A549 treated with Hydrocortisone at 1 μM for 4 hours (cell line): ENCODE results near the gene LEUTX. TPM values are rescaled to one million over a fixed set of nuclear protein-coding genes. Genes with fewer than 3 reads are reported as not detected.

ENCODE experiments used
- total RNA-seq: library from RNA; stranded (reverse); fragments of 200-300 nt; extraction: Qiagen RNA extraction; gene quantifications from 5 replicates; pipeline ENCODE4 v1.2.3, GENCODE V29; 2022

Gene LEUTX
- not detected in 5 replicates for total RNA-seq

GRCh38 chr19:39778763-39779162, at the start of gene LEUTX:
LEUTX (plus strand) TSS chr19:39778854; CDS start chr19:39778921, 67 bp downstream.

GRCh38 chr19:39737891-39738290, 40.8 kb upstream of the LEUTX start, which contains the start of gene CLC:
CLC (minus strand) TSS chr19:39738029; CDS start chr19:39737952, 77 bp downstream.

GRCh38 chr19:39833464-39834286, 55.0 kb downstream of the LEUTX start, which contains the start of gene DYRK1B:
DYRK1B (minus strand) TSS chr19:39834162; CDS start chr19:39831867, 2,295 bp downstream.

Other genes with a start within 250 kb of the LEUTX start
- gene EID2B, start 246.0 kb upstream of the LEUTX start, total RNA-seq, result 7.3 to 10.1 TPM (median 8.1 TPM) in 5 replicates
- 33.6 to 44.2 TPM (median 43.1 TPM) in 5 replicates for gene EID2, start 238.7 kb upstream of the LEUTX start, total RNA-seq
- gene LGALS13, start 176.3 kb upstream of the LEUTX start, total RNA-seq, result not detected in 5 replicates
- not detected in 5 replicates for gene LGALS16, start 122.9 kb upstream of the LEUTX start, total RNA-seq
- gene LGALS14, start 74.4 kb upstream of the LEUTX start, total RNA-seq, result not detected in 5 replicates
- 0.18 TPM in 1 of 5 replicates, not detected in the others for gene CLC, start 40.8 kb upstream of the LEUTX start, total RNA-seq
- gene DYRK1B, start 55.3 kb downstream of the LEUTX start, total RNA-seq, result 18.2 to 22.5 TPM (median 20.4 TPM) in 5 replicates
- gene FBL, start 67.5 kb downstream of the LEUTX start, total RNA-seq, result 583 to 713 TPM (median 684 TPM) in 5 replicates
- 0.63 to 0.97 TPM (median 0.70 TPM) in 5 replicates for gene FCGBP, start 155.8 kb downstream of the LEUTX start, total RNA-seq
- 257 to 292 TPM (median 275 TPM) in 5 replicates for gene PSMC4, start 192.3 kb downstream of the LEUTX start, total RNA-seq
- gene ZNF546, start 218.2 kb downstream of the LEUTX start, total RNA-seq, result 1.3 to 2.7 TPM (median 2.2 TPM) in 5 replicates